Occipital lobe (tissue), 2 donors: ENCODE measurements around the gene ARHGEF2. TPM values are rescaled to one million over a fixed set of nuclear protein-coding genes. Genes with fewer than 3 reads are reported as not detected.

ENCODE experiments used
- DNase-seq: peaks from one replicate; lab custom pipeline; 2025; lab: John Stamatoyannopoulos, UW
- total RNA-seq: library from RNA; depleted of rRNA; stranded (reverse); fragments of >200 nt; gene quantifications from one replicate; pipeline ENCODE4 v1.2.3, GENCODE V29; 2014

The ARHGEF2 gene
- total RNA-seq, 1 donor from 2014 or later, result 129 TPM

DNA sequence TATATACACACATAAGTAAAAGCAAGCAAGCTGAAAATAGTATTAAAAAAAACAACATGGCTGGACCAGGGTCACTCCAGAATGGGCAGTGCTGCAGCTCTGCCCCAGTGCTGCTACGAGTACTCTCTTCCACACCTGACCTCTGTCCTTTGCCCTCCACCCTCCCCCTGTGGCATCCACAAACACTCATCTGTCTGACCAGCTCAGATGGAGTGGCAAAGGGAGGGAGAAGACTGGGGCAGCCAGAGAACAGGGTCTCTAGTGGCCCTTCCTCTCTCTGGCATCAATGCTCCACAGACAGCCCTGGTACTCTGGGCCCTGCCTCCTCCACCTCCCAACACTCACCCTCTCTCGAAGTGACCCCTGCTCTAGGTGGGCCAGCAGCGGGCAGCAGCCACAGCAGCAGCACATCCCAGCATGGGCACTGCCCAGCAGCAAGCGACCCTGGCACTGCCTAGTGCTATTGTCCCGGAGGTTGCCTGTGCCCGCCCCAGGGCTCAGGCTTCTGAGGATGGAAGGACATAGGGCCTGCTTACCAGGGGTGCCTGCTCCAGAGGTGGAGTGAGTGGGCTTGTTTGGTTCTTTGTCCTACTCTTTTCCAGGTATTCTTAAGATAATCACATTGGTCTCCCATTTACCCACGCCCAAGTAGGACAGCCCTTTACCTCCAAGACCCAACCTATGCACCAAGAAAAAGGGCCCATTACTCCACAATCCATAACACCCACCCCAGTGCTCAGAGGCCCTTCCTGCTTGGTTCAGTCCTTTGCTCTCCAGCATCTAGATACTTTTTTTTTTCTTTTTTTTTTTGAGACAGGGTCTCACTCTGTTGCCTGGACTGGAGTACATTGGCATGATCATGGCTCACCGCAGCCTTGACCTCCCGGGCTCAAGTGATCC, 6.2 kb downstream of the ARHGEF2 start:
- DNase-seq, result peak; percentile 32

DNA sequence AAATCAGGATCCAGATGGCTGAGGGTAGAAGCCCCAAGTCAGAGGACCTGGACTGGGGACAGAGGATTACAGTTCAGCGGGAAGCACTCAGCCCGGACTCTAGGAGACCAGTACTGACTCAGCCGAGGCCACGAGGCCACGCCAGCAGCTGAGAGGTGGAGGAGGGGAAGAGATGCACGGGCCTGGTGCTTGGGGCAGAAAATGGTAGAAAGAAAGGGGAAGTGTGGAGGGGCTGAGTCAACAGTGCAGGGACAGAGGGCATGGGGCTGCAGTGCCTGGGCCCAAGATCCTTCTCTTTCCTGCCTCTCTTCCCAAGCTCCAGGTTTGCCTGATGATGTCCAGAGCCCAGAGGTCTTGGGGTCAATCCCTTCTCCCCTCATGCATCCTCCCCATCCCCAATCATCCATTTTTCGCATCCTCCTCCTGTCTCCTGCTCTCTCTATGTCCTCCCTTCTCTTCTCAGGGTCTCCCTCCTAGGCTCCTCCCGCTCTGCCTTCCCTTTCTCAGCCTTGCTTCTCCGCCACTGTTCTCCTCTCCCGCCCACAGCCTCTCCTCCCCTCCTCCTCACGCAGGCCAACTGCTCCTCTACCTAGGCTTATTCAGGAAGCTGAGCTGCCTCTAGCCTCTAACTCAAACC, 7.7 kb downstream of the ARHGEF2 start:
- DNase-seq, result peak; percentile 73

DNA sequence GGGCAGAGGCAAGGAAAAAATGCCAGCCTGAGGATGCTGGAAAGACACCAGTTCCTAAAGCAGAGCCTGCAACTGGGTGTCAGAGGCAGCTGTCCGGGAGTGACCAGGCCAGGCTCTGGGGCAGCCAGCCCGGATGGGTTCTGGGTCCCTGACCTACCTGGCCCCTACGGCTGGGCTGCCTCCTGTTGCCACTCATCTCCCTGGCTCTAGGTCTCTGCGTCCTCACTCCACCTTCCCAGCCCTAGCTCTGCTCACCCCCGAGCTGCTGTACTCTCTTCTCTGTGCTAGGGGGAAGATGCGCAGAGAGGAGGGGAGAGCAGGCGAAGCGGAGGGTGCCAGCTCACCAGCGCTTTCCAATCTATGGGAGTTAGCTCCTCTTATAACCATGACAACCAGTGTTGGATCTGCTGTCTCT, 9.0 kb downstream of the ARHGEF2 start:
- DNase-seq, result peak; percentile 63

DNA sequence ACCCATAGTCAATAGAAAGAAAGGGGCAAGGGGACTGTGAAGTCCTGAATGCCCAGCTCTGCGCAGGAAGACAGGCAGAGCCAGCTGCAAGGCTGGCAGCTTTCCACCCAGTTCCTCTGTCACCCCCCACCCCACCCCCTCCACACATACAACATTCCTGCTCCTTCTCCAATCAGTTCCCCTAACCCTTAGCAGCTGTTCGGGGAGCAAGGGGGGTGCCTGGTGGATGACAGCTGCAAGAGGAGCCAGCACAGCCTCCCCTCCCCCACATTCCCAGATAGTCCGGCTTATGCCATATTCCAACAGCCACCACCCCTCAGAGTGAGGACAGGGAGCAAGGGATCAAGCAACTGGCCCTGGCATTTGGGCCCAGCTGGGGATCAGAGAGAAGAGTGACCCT, 9.7 kb downstream of the ARHGEF2 start:
- DNase-seq, result peak; percentile 83

DNA sequence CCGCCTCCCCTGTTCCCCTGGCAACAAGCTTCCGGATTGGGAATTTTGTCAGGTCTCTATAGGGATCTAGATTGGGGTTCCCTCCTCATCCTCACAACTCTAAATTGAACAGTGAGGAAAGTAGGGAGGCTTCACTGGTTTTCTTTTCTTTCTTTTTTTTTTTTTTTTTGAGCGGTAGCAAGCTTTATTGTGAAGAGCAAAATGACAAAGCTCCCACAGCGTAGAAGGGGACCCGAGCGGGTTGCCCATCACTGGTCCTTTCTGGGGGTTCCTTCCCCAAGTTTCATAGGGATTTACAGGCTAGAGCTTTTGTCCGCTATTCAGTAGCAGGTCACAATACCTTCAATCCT, 10.3 kb downstream of the ARHGEF2 start:
- DNase-seq, result no peak

DNA sequence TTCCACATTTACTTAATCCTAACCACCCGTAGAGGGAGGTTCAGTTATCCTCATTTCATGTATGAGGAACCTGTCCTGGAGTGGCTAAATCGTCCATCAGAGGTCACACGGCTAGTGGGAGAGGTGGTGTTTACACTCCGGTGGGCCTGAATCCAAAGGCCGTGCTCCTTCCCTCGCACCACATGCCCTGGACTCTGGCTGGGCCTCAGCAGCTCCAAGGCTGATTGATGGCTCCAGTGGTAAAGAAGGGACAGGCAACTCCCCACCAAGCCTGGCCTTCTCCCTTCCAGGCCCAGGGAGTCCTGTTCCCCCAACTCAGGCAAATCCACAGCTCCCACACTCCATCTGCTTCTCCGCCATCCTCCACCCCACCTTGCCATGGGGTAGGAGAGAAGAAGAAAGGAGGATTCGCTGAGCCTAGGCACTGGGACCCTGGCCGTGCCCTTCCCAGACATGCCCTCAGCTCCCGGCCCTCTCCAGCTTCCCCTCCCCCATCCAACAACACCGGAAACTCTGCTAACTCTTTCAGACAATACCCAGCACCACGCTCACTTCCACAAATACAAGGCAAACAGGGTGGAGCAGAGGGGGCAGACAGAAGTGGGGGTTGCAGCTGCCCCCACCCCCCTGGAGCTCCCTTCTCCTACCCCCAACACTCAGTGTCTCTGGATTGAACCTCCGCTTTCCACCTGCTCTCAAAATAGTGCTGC, 10.9 kb downstream of the ARHGEF2 start:
- peak; percentile 42 for DNase-seq

DNA sequence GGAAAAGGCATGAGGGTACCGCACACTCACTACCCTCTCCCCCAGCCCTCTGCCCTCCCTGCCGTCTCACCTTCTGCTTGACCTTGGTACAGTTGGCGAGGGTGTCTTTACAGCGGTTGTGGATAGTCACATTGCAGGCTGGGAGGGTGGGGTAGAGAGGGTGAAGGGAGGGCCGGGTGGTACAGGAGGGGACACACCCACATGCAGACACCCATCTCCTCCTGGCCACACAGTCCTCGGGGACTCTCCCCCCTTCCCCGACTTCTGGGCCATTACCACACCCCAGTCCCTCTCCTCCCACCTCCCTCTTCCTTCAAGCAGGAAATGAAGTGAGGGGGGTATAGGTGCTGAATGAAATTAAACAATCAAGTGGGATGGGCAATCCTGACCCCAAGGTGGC, 11.6 kb downstream of the ARHGEF2 start:
- no peak for DNase-seq

DNA sequence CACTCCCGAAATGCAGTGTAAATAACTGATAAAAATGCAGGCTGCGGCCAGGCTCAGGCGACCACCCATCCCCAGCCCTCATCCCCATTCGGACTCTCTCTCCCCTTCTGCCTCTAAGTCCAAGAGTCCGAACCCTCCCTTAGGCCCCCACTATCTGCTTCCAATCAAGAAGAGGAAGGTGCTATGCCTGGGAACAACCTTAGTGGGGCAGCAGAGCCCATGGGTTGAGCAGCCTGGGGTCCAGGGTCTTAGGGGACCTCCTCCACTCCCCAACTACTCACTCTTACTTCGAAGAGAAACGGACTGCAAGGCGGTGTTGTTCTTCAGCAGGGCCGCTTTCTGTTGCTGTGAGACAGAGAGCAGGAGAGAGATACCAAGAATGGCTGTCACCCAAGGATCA, 12.2 kb downstream of the ARHGEF2 start:
- DNase-seq, result no peak

DNA sequence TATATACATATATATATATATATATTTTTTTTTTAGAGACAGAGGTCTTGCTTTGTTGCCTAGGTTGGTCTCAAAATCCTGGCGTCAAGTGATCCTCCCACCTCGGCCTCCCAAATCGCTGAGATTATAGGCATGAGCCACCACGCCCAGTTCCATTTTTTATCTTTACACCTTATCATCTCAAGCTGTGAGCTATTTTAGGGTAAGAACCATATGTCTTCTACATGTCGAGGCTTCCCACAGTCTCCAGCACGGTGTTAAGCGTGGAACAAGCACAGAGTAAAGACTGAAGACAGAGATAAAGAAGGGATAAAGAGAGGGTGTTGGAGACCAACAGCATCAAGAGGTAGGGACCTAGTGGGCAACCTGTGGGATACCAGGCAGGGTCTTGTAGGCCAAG, 14.2 kb downstream of the ARHGEF2 start:
- DNase-seq, result no peak

DNA sequence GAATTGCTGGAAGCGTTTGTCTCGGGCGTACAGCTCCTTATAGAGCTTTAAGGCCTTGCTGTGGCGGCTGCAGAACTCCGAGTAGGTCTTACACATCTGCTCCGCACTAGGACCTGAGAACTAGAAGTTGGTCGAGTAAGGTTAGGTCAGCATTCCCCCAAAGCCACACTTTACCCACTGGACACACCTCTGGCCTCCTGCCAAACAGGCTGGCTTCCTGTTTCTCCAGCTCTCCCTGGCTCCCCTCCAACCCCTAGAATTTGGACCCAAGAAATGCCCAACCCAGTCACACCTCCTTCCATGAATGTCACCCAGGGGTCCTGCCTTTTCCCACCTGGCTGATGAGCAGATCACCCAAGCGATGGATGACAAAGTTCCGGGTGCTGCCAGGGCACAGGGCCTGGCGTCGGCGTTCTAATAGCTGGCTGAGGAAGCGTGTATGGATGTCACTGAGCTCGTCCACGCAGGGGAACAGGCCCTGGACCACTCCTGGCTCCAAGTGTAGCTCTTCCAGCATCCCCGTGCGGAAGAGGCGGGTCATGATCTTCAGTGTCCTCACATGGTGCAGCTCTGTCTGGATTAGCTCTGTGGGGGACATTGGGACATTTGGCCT, 15.6 kb downstream of the ARHGEF2 start:
- no peak for DNase-seq

DNA sequence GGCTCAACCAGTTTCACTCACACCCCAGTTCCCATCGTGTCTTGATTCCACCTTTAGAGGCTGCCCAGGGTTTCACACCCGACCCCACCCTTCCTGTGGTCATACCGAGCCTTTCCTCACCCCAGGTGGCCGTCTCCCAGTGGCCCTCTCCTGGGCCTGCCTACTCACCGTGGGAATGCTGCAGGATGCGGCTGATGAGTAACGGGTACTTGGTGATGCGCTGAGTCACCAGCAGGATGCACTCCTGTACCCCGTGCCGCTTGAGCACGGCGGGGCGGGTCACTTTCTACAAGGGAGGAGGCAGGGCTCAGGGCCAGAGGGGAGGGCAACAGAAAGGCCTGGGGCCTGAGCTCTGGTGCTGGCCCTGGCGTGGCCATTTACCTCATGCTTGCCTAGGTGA, 16.4 kb downstream of the ARHGEF2 start:
- peak; percentile 68 for DNase-seq

DNA sequence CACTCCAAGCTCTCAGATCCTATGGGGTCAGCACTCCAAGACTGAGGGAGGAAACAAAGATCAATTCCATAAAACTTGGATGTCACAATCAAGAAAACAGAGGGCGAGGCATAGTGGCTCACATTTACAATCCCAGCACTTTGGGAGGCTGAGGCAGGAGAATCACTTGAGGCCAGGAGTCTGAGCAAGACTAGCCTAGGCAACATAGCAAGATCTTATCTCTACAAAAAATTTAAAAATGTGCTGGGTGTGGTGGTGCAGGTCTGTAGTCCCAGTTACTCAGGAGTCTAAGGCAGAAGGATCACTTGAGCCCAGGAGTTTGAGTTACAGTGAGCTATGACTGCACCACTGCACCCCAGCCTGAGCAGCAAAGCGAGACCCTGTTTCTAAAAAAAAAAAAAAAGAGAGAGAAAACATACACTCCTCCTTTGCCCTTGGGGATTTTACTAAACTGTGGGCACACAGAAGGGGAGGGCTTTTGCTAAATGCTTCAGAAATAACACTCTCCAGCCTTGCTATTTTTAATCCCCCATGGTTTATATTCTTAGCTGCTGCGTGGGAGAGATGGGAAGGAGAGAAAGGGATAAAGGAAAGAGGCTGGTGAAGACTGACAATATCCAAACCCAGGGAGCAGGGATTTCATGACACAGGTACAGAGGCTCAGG, 18.1 kb downstream of the ARHGEF2 start:
- no peak for DNase-seq

DNA sequence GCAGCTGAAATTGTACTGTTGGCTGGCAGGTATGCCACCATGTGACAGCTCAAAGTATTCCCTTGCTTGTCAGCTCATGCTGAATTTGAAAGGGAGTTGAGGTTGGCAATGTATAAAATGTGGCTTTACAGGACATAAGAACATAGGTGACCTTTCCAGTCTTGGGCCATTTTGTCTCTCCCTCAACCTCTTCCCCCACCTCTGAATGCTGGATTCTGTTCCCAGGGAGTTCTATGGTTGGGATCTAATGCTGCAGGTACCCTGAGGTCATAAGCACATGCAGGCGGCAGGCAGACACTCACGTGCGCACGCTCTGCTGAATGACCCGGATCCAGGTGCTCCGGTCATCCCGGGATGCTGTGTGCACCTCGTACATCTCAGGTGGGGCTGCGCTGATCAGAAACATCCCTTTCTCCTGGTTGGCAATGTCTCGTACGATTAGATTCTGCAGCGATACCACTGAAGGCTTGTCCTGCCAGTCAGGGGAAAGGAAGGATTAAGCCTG, 20.9 kb downstream of the ARHGEF2 start:
- DNase-seq, result no peak

DNA sequence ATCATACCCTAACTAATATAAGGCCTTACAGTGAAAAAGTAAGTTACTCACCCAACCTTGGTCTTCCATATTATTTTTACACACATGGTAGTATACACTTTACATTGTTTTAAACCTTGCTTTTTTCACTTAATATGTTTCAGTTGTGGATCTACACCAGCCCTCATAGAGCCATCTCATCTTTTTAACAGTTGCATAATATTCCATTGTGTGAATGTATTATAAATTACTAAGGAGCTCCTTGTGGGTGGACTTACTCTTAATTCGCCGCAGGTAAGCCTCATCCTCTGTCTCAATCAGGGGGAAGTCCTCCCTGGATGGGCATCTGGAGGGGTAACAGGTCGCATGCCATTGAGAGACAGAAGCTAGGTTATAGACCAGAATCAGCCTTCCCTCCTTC, 23.7 kb downstream of the ARHGEF2 start:
- no peak for DNase-seq

DNA sequence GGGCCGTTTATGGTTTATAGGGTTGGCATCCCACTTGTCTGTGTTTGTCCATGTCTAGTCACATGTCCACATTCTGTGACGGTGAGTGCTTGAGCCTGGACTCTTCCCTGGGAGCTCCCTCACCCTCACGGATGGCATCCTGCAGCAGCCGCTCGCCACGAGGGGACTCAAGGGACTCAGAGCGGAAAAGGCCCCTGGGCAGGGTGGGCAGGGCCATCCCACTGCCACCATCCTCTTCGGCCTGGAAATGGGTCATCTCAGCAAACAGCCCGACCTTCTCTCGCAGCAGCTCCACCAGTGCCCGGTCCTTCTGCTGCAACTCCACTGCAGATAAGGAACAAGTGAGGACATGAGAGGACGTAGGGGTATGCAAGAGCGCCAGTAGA, 25.8 kb downstream of the ARHGEF2 start:
- DNase-seq, result no peak

DNA sequence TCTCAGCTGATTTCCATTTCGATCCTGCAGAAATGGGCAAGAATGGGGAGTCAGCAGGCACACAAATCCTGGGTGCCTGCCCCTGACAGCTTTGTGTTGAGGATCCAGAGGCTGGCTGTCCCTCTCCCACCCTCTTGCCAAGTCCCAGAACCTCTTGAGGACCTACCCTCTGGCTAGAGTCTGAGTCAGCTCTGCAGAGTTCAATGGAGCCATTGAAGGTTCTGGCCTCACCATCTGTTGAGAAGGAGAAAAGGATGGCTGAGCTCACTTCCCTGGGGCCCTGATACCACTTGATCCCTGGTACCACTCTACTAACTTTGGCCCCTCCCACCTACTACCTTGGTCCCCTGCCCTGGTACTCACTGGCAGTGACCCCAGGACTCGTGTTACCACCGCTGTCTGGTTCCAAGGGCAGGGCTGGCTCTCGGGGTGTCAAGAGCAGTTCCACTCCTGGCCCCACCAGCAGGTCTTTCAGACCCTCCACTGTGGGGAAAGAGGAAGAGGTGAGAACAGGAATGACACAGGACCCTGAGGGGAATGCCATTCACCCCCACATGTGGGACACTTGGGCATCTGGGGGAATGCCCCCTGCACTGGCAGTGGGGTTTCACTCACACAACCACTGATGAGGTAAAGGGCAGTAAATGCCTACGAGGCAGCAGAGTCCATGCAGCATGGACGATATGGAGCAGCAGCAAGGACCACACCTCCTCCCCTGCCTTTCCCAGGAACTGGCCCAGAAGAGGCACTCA, 26.4 kb downstream of the ARHGEF2 start:
- DNase-seq, result no peak

DNA sequence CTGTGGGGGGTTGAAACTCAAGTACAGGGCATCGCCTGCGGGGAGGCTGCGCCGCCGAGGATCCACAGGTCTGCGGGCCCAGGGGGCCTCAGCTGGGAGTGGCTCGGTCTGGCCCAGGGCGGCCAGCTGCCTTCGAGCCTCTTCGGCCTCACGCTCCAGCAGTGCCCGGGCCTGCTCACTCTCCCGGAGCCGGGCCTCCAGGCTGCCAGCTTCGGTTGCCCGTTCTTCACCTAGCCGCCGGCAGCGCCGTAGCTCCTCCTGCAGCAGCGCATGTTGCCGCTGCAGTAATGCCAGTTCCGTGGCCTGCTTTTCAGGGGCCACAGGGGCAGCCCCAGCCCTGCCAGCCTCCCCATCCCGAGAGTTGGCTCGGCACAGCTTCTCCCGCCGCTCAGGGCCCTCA, 27.5 kb downstream of the ARHGEF2 start:
- DNase-seq, result no peak

DNA sequence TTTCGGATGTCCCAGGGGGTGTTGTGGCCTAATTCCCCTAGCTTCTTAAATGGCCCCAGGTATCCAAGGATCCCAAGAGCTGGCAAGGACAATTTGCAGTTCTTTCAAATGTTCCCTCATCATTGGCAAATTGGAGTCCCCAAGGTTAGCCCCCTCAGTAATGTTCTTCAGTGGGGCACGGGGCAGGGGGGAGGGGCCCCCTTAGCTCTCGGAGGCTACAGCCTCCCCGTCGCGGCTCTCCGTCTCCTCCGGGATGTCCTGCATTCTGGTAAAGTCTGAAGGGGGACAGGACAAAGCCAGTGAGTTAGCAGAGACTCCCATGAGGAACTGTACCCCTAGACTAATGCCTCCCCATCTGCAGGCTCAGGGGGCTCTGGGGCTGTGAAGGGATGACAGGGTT, 30.6 kb downstream of the ARHGEF2 start:
- no peak for DNase-seq

DNA sequence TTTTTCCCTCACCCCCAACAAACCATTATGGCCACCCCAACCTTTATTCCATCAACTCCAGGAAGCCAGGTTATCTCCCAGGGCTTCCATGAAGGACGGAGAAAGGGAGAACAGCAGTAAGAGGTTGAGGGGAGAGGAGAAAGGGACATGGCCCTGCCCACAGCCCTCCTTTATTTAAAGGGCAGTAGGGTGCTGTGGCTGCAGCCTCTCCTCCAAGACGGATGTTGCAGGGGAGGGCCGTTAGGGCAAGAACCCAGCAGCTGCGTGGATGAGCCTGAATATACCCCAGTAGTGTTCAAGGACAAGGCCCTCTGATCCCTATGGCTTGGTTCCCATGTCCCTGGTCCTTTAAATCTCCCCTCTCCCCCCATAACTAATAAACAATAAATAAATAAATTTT, 31.1 kb downstream of the ARHGEF2 start:
- DNase-seq, result no peak

DNA sequence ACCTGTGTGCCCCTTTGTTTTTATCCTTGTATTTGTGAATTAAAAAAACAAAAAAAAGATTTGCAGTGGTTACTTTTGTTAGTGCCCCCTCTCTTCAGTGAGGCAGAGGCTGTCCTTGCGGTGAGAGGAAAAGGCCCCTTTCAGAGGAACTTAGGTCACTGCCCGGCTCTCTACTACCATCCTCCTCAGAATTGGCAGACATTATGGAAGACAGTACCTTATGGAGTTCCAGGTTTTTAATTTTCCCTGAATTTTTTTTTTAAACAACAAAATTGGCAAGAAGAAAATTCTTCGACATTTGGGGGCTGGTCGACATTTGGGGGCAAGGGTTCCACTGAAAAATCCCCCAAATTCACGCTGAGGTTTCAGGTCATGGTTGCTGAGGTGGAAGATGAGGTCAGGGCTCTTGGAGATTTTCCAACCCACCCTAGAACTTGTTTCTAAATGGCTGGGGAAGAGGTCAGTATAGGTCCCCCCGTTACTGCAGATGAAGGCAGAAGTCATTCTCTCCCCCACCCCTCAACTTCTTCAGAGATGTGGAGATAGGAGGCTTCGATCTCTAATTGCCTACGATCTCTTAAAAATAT, 31.6 kb downstream of the ARHGEF2 start:
- DNase-seq, result no peak
